Smooth muscle cell (in vitro differentiated cells): Measurements from ENCODE around the gene C1GALT1. TPM values are rescaled to one million over a fixed set of nuclear protein-coding genes. Genes with fewer than 3 reads are reported as not detected.

Experiments
- DNase-seq: peaks from one replicate; lab custom pipeline; 2025; ENCODE audit not compliant: unreplicated experiment; lab: John Stamatoyannopoulos, UW
- H2AFZ ChIP-seq: fragments of 200-600 bp; sonication (generic); 2 replicates; pipeline ENCODE4 v1.6.0; 2016; ENCODE audit warnings: antibody characterized with exemption, low read depth, mild to moderate bottlenecking
- H3F3A ChIP-seq: fragments of 200-600 bp; sonication (generic); 2 replicates; pipeline ENCODE4 v1.6.0; 2017; ENCODE audit warnings: antibody characterized with exemption, low read depth
- H3K27ac ChIP-seq: fragments of 200-600 bp; sonication (generic); 2 replicates; pipeline ENCODE4 v1.5.1; 2016; ENCODE audit warnings: low read depth, mild to moderate bottlenecking
- H3K27me3 ChIP-seq: fragments of 200-600 bp; sonication (generic); 2 replicates; pipeline ENCODE4 v1.6.1; 2016; ENCODE audit warnings: low read depth, mild to moderate bottlenecking
- H3K36me3 ChIP-seq: fragments of 200-600 bp; sonication (generic); 2 replicates; pipeline ENCODE4 v1.5.1; 2016; ENCODE audit warnings: low read depth
- H3K4me1 ChIP-seq: fragments of 200-600 bp; sonication (generic); 2 replicates; pipeline ENCODE4 v1.5.1; 2016; ENCODE audit warnings: low read depth
- H3K4me2 ChIP-seq: fragments of 200-600 bp; sonication (generic); 2 replicates; pipeline ENCODE4 v1.6.0; 2016; ENCODE audit warnings: mild to moderate bottlenecking
- H3K4me3 ChIP-seq: fragments of 200-600 bp; sonication (generic); 2 replicates; pipeline ENCODE4 v1.5.1; 2016; ENCODE audit warnings: mild to moderate bottlenecking
- H3K79me2 ChIP-seq: fragments of 200-600 bp; sonication (generic); 2 replicates; pipeline ENCODE4 v1.6.0; 2016; ENCODE audit warnings: low read depth, mild to moderate bottlenecking
- H3K9ac ChIP-seq: fragments of 200-600 bp; sonication (generic); 2 replicates; pipeline ENCODE4 v1.6.0; 2016; ENCODE audit warnings: low read depth
- H3K9me3 ChIP-seq: fragments of 200-600 bp; sonication (generic); replicated peaks from 2 replicates; pipeline ENCODE4 v1.5.1; 2016; ENCODE audit warnings: low read depth
- H4K20me1 ChIP-seq: fragments of 200-600 bp; sonication (generic); 2 replicates; pipeline ENCODE4 v1.6.0; 2016; ENCODE audit warnings: low read depth
- WGBS: methylation state at CpG from one replicate; pipeline ENCODE4 v1.1.7; 2016; ENCODE audit warnings: low lambda C conversion rate; 5-methylcytosine and 5-hydroxymethylcytosine counted together
- polyA plus RNA-seq: library from polyadenylated mRNA; unstranded; fragments of >200 nt; fragmentation: Nextera tagmentation; extraction: Ambion mirVana; gene quantifications from 2 replicates; pipeline ENCODE4 v1.2.1, GENCODE V29; 2016
- total RNA-seq: library from RNA; depleted of rRNA; stranded (reverse); fragments of >200 nt; gene quantifications from 2 replicates; pipeline ENCODE4 v1.2.3, GENCODE V29; 2014
- TF ChIP-seq, protein P1 (sequence below): fragments of 200-600 bp; sonication (generic); IDR thresholded peaks from 2 replicates; pipeline ENCODE4 v1.5.1; 2017; ENCODE audit warnings: borderline replicate concordance, mild to moderate bottlenecking, antibody characterized with exemption; ENCODE audit not compliant: insufficient read depth, poor library complexity, severe bottlenecking

C1GALT1 gene
- total and polyA plus RNA-seq, 2 experiments from 2014 or later, result 20.6 to 89.9 TPM

GRCh38 chr7:7254319-7254718 lies 72.0 kb downstream of the C1GALT1 start:
- no peaks in the 10 kb centered on the region for H3K79me2 ChIP-seq
- no peak for DNase-seq
- WGBS, result 91% methylated on average over 2 of the region's 2 CpGs
- no peak overlapping the region for H3K4me3 ChIP-seq
- no peaks in the 10 kb centered on the region for H3F3A ChIP-seq
- H3K9ac ChIP-seq, result no peak overlapping the region
- no peaks in the 10 kb centered on the region for H3K9me3 ChIP-seq
- H4K20me1 ChIP-seq, result no peaks in the 10 kb centered on the region
- no peak overlapping the region for H3K27ac ChIP-seq
- H3K27me3 ChIP-seq, result no peaks in the 10 kb centered on the region
- no peak overlapping the region for H2AFZ ChIP-seq
- no peaks in the 10 kb centered on the region for H3K4me1 ChIP-seq
- no peaks in the 10 kb centered on the region for H3K36me3 ChIP-seq
- TF ChIP-seq, protein P1, sequence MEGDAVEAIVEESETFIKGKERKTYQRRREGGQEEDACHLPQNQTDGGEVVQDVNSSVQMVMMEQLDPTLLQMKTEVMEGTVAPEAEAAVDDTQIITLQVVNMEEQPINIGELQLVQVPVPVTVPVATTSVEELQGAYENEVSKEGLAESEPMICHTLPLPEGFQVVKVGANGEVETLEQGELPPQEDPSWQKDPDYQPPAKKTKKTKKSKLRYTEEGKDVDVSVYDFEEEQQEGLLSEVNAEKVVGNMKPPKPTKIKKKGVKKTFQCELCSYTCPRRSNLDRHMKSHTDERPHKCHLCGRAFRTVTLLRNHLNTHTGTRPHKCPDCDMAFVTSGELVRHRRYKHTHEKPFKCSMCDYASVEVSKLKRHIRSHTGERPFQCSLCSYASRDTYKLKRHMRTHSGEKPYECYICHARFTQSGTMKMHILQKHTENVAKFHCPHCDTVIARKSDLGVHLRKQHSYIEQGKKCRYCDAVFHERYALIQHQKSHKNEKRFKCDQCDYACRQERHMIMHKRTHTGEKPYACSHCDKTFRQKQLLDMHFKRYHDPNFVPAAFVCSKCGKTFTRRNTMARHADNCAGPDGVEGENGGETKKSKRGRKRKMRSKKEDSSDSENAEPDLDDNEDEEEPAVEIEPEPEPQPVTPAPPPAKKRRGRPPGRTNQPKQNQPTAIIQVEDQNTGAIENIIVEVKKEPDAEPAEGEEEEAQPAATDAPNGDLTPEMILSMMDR, result no peak
- H3K4me2 ChIP-seq, result no peak overlapping the region

- DNase-seq, result no peak
- H4K20me1 ChIP-seq, result no peaks in the 10 kb centered on the region
- H3F3A ChIP-seq, result no peaks in the 10 kb centered on the region
- no peaks in the 10 kb centered on the region for H3K36me3 ChIP-seq
- H2AFZ ChIP-seq, result no peak overlapping the region
- H3K4me2 ChIP-seq, result no peak overlapping the region
- TF ChIP-seq, protein P1, result no peak
- WGBS, result 98% methylated on average over 5 of the region's 5 CpGs
- H3K9ac ChIP-seq, result no peak overlapping the region
- H3K27ac ChIP-seq, result no peak overlapping the region
- H3K27me3 ChIP-seq, result no peaks in the 10 kb centered on the region
- no peaks in the 10 kb centered on the region for H3K4me1 ChIP-seq
- H3K79me2 ChIP-seq, result no peaks in the 10 kb centered on the region
- no peak overlapping the region for H3K4me3 ChIP-seq
- no peaks in the 10 kb centered on the region for H3K9me3 ChIP-seq
Measured at GRCh38 chr7:7254908-7255307, 72.6 kb downstream of the C1GALT1 start.

GRCh38 chr7:7256731-7257274 lies 74.5 kb downstream of the C1GALT1 start:
- H3K27me3 ChIP-seq, result no peaks in the 10 kb centered on the region
- no peaks in the 10 kb centered on the region for H3F3A ChIP-seq
- H4K20me1 ChIP-seq, result no peaks in the 10 kb centered on the region
- H3K4me3 ChIP-seq, result no peak overlapping the region
- TF ChIP-seq, protein P1, result no peak
- no peaks in the 10 kb centered on the region for H3K36me3 ChIP-seq
- H3K79me2 ChIP-seq, result no peaks in the 10 kb centered on the region
- H3K4me1 ChIP-seq, result no peaks in the 10 kb centered on the region
- 94% methylated on average over 6 of the region's 6 CpGs for WGBS
- no peak for DNase-seq
- no peak overlapping the region for H2AFZ ChIP-seq
- H3K27ac ChIP-seq, result no peak overlapping the region
- no peak overlapping the region for H3K9ac ChIP-seq
- no peak overlapping the region for H3K4me2 ChIP-seq
- H3K9me3 ChIP-seq, result no peaks in the 10 kb centered on the region
